Measurements from ENCODE around the gene CAMK1. TPM values are rescaled to one million over a fixed set of nuclear protein-coding genes. Genes with fewer than 3 reads are reported as not detected.

CAMK1 gene
- total and polyA plus RNA-seq, 10 donors = 10.1 to 30.5 (median 22.7) TPM

DNA sequence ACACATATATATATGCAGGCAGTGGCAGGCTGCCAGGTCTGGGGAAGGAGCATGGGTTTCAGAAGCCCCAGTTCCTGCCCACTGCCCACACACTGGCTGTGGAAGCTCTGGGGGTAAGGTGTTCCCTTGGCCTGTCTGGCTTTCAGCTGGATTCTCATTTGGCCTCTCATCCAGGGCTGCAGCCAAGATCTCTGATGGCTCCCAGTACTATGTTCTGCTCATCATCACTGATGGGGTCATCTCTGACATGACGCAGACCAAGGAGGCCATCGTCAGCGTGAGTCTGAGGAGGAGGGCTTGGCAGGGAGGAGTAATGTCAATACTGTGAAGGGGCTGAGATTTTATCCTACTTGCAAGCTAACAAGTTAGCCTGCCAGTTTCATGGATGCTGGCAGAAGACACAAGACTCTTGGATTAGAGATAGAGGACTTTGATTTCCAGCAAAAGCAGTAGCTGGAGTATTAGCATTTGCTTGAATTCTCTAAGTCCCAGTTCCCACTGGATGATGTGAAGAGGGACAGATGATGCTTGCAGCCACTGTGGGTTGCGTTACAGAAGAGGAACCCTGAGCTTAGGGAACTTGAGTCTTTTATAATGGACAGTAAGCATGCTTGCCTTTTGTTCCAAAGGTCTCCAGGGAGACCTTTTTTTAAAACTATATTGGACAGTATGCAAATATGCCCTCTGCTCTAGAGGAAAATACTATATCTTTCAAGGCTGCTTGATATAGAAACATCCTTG lies 43.8 kb downstream of the CAMK1 start:
- intact Hi-C loops (cut with DNase I; ENCODE audit: low total_unique reads) = no loop called here
- no peak for DNase-seq

DNA sequence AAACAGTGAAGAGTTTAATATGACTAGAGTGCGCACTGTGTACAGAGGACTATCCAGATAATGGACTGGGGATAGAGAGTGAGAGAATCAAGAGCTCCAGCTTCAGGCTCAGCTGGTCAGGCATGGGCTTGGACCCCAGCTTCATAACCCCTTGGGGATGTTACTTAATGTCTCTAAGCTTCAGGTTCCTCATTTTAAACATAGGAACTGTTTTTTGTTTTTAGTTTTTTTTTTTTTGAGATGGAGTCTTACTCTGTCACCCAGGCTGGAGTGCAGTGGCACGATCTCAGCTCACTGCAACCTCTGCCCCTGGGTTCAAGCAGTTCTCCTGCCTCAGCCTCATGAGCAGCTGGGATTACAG lies 48.1 kb downstream of the CAMK1 start:
- Histone ChIP-seq H3K36me3 (no peaks in the 10 kb centered on the region), H3K4me1 (peaks cover 0 to 16% (median 3%) of the 10 kb centered on the region in 6 donors), H3K4me3 (no peak overlapping the region), H3K27me3 (replicated peaks in 1 of 7) (no peaks in the 10 kb centered on the region), H3K9me3 (no peaks in the 10 kb centered on the region), H3K27ac (no peak overlapping the region)
- WGBS, 5 donors = 49 to 79% (median 60%) methylated on average over 2 of the region's 2 CpGs
- intact Hi-C loops (cut with DNase I; ENCODE audit: low total_unique reads) = no loop called here
- TF ChIP-seq, protein P1, sequence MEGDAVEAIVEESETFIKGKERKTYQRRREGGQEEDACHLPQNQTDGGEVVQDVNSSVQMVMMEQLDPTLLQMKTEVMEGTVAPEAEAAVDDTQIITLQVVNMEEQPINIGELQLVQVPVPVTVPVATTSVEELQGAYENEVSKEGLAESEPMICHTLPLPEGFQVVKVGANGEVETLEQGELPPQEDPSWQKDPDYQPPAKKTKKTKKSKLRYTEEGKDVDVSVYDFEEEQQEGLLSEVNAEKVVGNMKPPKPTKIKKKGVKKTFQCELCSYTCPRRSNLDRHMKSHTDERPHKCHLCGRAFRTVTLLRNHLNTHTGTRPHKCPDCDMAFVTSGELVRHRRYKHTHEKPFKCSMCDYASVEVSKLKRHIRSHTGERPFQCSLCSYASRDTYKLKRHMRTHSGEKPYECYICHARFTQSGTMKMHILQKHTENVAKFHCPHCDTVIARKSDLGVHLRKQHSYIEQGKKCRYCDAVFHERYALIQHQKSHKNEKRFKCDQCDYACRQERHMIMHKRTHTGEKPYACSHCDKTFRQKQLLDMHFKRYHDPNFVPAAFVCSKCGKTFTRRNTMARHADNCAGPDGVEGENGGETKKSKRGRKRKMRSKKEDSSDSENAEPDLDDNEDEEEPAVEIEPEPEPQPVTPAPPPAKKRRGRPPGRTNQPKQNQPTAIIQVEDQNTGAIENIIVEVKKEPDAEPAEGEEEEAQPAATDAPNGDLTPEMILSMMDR (IDR thresholded peaks at IDR 0.05 in 8 of 11, conservative IDR thresholded peaks at IDR 0.05 in 3 of 11) = no peak
- no peak for TF ChIP-seq POLR2A (IDR thresholded peaks at IDR 0.05)
- TF ChIP-seq POLR2AphosphoS5 (IDR thresholded peaks at IDR 0.05) = no peak
- no peak for DNase-seq

More for the DNA sequence above, 43.8 kb downstream of the CAMK1 start:
- Histone ChIP-seq H3K4me1 (peaks cover 5 to 36% (median 19%) of the 10 kb centered on the region in 6 donors), H3K9me3 (no peaks in the 10 kb centered on the region), H3K4me3 (no peak overlapping the region), H3K27me3 (replicated peaks in 1 of 7) (no peaks in the 10 kb centered on the region), H3K27ac (no peak overlapping the region), H3K36me3 (no peaks in the 10 kb centered on the region)
- WGBS, 5 donors = 91 to 97% (median 94%) methylated on average over 4 of the region's 4 CpGs
- TF ChIP-seq POLR2AphosphoS5 (IDR thresholded peaks at IDR 0.05) (no peak), POLR2A (IDR thresholded peaks at IDR 0.05) (no peak)
- TF ChIP-seq, protein P1 (IDR thresholded peaks at IDR 0.05 in 8 of 11, conservative IDR thresholded peaks at IDR 0.05 in 3 of 11) = no peak

DNA sequence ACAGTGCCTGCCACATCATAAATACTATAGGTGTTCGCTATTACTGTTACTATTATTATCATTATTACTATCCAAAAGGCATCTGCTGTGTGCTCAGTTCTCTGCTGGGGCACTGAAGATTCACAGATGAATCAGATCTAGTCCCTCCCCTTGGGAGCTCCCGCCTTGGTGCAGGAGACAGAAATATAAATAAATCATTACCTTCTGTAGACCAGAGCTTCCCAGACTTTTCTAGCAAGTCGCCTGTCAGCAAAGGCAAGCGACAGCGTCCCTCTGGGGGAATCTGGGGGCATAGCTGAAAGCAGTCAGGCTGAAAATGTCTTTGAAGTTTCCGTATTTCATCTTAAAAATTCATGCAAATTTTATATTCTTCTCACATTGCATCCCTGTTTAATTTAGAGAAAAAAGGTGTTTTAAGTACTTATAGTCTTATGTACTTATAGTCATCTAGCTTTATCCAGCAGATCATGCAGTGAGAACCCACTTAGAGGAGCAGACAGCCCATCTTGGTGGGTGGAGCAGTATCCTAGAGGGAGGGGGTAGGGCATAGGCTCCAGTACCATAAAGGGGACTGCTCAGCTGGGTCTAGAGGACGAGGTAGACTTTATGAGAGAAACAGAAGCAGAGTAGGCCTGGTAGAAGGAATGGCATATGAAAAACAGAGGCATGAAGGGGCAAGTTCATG lies 48.6 kb downstream of the CAMK1 start:
- no peak overlapping the region for H3K27ac ChIP-seq
- H3K4me1 ChIP-seq = peaks cover 0 to 18% (median 2%) of the 10 kb centered on the region in 6 donors
- no peaks in the 10 kb centered on the region for H3K27me3 ChIP-seq (replicated peaks in 1 of 7)
- H3K9me3 ChIP-seq = no peaks in the 10 kb centered on the region
- H3K36me3 ChIP-seq = no peaks in the 10 kb centered on the region
- TF ChIP-seq POLR2AphosphoS5 (IDR thresholded peaks at IDR 0.05) (no peak), POLR2A (IDR thresholded peaks at IDR 0.05) (no peak)
- TF ChIP-seq, protein P1 (IDR thresholded peaks at IDR 0.05 in 8 of 11, conservative IDR thresholded peaks at IDR 0.05 in 3 of 11) = no peak
- intact Hi-C loops (cut with DNase I; ENCODE audit: low total_unique reads) = no loop called here
- H3K4me3 ChIP-seq = no peak overlapping the region
- DNase-seq = no peak
- WGBS, 5 donors = 46 to 60% (median 55%) methylated on average over 7 of the region's 7 CpGs

DNA sequence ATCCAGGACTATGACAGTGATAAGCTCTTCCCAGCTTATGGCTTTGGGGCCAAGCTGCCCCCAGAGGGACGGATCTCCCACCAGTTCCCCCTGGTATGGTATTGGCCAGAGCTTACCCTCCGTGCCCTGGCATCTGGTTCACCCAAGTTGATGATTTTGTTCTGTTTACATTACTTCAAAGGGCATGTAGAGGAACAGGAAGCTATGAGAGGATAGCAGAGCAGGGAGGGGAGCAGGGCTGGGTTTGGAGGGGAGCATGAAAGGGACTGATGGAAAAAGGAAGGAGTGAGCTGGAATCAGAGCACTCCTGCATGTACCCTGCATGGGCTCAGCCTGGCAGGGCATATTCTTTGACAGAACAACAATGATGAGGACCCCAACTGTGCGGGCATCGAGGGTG lies 51.6 kb downstream of the CAMK1 start:
- no peak overlapping the region for H3K27ac ChIP-seq
- H3K9me3 ChIP-seq = no peaks in the 10 kb centered on the region
- H3K4me1 ChIP-seq = peaks cover 0 to 30% (median 5%) of the 10 kb centered on the region in 6 donors
- no peaks in the 10 kb centered on the region for H3K36me3 ChIP-seq
- intact Hi-C loops (cut with DNase I; ENCODE audit: low total_unique reads) = no loop called here
- DNase-seq = no peak
- TF ChIP-seq POLR2A (IDR thresholded peaks at IDR 0.05) = no peak
- TF ChIP-seq POLR2AphosphoS5 (IDR thresholded peaks at IDR 0.05) = no peak
- TF ChIP-seq, protein P1 (IDR thresholded peaks at IDR 0.05 in 8 of 11, conservative IDR thresholded peaks at IDR 0.05 in 3 of 11) = no peak
- no peak overlapping the region for H3K4me3 ChIP-seq
- 65 to 78% (median 70%) methylated on average over 4 of the region's 4 CpGs for WGBS, 5 donors
- no peaks in the 10 kb centered on the region for H3K27me3 ChIP-seq (replicated peaks in 1 of 7)
